HUDEP-2 (cell line): ENCODE data around the gene ACSF2.

Source experiments
- DNase-seq, 76 experiments: peaks; one replicate each; lab custom pipeline; 2025; ENCODE audit not compliant: unreplicated experiment in 76 of 76; lab: John Stamatoyannopoulos, UW

The ACSF2 gene

DNA sequence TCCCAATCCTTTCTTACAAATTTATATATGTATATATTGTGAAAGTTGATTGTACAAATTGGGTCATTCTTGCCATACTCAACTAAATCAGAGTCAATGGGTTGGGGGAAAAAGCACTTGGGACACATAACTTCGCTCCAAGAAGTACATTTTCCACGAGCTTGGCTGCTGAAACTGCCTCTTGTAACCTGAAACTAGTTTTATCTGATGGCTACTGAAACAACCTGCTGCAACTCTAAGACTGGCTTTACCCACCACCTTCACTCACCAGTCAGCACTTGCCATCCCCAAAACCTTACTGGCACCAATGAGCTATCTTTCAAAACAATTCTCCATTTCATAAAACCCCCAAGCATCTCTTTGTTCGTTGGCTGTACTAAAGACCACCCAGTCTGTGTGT is 67.7 kb downstream of the ACSF2 start:
- no peak for DNase-seq

GRCh38 chr17:50495217-50495823 is 69.3 kb downstream of the ACSF2 start:
- DNase-seq = no peak

GRCh38 chr17:50495918-50496317 is 69.9 kb downstream of the ACSF2 start:
- DNase-seq = no peak

GRCh38 chr17:50498021-50498874 is 72.2 kb downstream of the ACSF2 start:
- DNase-seq = no peak

DNA sequence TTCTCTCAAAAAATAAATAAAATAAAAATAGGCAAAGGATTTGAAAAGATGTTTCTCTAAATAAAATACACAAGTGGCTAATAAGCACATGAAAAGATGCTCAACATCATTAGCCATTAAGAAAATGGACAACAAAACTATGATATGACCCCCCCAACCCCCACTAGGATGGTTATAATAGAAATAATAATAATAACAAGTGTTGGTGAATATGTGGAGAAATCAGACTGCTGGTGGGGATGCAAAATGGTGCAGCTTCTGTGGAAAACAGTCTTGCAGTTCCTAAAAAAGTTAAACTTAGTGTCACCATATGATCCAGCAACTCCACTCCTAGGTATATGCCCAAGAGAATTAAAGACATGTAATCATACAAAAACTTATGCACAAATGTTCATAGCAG is 73.3 kb downstream of the ACSF2 start:
- no peak for DNase-seq

DNA sequence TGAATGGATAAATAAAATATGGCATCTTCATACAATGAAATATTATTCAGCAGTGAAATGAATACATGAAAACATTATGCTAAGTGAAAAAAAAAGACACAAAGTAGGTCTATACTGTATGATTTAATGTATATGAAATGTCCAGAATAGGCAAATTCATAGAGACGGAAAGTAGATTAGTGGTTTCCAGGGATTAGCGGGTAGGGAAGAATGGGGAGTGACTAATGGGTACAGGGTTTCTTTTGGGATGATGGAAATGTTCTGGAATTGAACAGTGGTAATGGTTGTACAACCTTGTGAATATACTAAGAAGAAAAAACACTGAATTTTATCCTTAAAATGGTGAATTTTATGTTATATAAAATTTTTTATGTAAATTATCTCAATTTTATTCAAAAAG is 73.7 kb downstream of the ACSF2 start:
- DNase-seq = no peak

- DNase-seq = peak in 24 of 76 experiments; percentile 2 to 37 (median 13)
Measured at GRCh38 chr17:50501054-50501453, 75.0 kb downstream of the ACSF2 start.

DNA sequence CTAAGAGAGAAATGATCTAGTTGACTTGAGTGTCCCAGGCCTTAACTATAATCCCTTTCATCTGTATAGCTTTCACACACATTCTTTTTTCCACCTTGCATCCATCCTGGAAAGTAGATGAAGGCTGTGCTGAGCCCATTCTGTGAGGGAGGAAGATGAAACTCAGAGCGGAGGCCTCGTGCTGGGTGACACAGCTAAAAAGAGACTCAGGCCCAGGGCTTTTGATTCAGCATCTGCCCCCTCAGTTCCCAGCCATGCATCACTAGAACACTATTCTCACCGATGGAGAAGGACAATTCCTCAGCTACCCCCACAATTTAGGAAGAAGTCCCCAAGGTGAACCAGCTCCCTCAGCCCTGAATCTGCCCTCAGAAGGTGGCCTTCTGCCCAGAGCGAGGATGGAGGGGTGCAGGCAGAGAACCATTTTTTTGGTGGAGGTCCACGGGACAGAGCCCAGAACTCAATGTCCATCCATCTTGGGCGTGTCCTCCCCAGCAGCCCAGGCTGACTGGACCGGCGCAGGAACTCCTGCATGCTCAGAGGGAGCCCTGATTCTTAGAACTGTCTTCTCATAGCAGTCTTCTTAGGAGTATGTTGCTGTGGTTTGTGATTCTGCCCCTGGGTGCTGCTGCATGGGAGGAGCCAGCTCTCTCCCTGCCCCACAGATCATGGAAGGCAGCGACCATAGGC is 76.4 kb downstream of the ACSF2 start:
- DNase-seq = no peak

GRCh38 chr17:50505591-50506130 is 79.6 kb downstream of the ACSF2 start:
- no peak for DNase-seq

DNA sequence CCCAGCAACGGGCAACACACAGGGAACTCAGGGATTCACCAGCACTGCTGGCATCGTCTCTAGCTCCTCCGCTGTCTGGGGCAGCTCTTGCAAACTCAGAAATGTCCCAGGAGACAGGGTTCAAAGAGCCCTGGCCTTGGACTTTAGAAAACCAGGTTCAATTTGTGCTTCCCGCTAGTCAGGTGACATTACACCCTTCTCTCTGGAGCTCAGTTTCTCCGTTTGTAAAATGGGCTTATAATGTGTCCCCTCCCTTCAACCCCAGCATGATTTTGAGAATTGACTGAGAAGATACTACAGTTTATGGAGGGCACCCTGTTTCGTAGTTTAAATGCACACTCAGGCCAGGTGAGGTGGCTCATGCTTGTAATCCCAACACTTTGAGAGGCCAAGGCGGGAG is 80.3 kb downstream of the ACSF2 start:
- no peak for DNase-seq

DNA sequence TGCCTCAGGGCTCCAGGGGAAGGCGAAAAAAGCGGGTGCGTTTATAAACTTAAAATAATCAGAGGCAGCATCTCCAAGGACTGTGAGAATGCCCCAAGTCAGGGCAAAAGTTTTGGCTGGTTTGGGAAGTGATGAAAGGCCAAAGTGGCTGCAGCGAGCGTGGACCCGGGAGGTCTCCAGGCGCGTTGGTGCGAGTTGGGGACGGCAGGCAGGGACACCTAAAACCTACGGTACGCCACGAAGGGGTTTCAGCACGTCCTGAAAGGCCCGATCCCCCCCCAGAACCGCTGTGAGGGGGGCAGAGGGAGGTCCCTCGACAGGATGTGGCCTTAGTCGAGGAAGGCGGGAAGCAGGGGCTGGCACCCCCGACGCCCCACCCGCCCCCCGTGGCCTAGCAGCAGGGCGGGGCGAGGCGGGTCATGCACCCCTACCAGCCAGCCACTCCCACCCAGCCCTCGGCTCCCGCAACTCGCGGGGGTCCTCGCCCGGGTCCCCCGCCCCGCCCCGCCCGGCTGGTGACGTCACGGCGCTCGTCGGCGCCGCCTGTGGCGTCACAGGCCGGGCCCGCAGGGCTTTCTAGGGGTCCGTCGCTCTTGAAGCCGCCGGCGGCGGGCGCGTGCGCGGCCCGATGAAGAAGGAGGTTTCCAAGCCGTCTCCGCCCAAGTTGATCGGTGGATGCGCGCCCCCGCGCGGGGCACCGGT is 82.0 kb downstream of the ACSF2 start, which contains the start of gene MYCBPAP:
Gene MYCBPAP (plus strand): TSS at position 569 of the 702 bp plus-strand sequence. CDS start 236 bp downstream, outside the sequence.
- peak in 70 of 76 experiments; percentile 12 to 81 (median 61) for DNase-seq

DNA sequence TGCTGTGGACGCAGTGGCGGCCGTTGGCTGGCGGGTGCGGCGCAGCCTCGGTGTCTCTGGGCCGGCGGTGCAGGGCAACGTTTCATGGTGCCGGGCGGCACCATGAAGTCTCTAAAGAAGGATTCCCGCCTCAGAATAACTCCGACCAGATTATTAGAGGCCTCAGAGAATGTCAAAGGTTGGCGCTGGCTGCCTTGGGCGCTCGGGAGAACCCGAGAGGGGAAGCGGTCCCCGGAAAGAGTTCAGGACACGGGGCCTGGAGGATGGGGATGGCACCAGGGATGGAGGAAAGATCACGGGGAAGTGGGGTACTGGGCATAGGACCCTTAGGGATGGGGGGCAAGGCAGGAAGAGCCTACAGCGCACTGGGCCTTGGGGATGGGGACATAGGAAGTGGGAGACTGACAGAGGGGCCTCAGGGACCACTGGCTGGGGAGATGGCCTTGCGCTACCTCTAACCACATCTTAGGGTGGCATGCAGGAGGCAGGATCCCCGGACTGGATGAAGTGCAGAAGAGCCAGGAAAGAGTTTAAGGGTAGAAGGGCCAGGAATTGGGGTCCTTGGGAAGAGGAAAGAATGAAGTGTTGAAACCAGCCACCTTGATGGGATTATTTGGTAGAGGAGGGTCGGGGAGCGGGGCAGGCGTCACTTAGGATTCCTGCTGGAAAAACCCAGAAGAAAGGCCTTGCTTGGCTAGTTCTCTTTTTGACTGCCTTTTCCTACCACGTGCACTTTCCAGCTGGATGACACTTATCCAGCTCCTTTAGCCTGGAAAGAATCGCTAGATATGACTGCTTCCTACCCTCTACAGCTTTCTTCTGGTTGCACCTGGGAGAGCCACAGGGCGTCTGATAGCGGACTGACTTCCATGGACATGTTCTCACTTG is 82.8 kb downstream of the ACSF2 start:
- DNase-seq = no peak

GRCh38 chr17:50511058-50511457 is 85.0 kb downstream of the ACSF2 start:
- no peak for DNase-seq

- no peak for DNase-seq
Measured at GRCh38 chr17:50513495-50513894, 87.5 kb downstream of the ACSF2 start.

DNA sequence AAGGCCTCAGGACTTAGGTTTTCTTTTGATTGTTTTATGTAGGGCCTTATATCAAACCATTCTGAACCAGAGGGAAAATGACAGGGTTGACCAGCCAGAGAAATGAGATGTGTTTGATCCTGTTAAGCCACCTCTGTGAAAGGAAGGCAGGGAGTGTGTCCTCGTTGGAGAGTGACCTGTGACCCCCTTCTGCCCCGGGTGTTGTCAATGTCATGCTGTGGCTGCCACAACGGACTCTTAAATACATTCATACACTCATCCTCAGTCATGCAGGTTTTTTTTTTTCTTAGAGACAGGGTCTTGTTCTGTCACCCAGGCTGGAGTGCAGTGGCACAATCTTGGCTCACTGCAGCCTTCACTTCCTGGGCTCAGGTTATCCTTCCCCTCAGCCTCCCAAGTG is 88.4 kb downstream of the ACSF2 start:
- DNase-seq = no peak

DNA sequence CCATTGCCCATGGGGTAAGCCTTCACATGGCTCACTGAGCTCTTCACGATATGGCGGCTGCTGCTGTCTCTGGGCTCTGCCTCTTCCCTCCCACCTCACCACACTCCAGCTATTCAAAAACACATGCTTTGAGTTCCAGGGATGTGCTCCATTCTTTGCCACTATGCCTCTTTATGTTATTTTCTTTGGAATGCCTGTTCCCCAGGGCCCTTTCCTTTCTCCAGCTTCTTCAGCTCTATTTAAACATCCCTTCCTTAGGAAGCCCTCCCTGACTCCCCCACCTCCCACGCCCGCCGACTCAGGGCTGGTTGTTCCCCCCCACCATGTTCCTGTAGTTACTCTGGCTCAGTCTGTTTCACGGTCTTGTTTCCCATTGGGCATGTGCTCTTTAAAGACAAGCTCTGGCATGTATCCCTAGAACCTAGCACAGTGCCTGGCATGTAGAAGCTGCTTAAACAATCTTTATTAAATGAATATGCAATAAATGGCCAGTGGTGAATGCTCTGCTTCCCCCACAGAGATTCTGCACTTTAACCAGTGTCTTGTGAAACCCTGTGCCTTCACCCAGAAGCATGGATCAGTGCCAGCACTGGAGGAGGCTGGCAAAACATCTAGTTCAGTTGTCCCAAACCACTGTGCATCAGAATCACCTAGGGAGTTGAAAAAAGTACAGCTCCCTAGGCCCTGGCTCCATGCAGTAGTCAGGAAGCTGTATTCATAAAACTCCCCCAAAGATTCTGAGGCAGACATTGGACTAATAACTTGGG is 89.1 kb downstream of the ACSF2 start:
- peak in 3 of 76 experiments; percentile 7 to 28 (median 7) for DNase-seq

- no peak for DNase-seq
Measured at GRCh38 chr17:50517011-50517410, 91.0 kb downstream of the ACSF2 start.

DNA sequence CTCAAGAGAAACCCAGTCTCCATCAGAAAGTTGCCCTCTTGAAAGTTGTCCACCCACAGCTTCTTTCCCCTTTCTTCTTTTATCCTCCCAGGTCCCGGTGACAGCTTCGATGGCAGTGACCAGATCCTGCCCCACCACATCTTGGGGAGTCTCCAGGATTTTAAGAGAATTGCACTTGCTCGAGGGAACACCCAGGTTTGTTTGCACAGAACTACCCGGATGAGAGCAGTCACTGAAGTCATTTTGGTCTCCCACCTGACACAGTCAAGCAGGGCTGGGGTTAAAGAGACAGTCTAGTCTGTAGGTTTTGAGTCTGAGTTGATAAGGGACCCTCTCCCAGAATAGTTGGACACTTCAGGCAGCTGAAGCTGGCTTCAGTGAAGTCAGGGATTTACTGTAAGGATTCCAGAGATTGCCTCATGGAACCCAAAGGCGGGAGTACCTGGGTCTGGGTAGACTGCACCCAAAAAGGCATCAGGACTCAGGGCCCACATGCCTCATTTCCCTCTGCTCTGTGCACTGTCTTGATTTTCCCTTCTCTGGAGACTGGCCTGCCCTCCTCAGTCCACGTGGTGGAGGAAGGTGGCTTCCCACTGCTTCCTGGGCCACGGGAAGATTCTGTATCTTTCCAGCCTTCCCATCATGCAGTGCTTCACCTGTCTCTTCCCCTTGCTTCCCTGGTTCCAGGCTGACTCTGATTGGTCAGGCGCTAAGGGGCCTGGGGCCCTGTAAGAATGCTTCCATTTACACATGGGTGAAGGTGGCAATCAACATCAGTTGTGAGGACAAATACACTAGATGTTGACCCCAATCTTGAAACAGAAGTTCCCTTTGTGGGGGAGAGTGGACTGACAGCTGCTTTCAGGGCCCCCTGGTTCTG is 91.7 kb downstream of the ACSF2 start:
- no peak for DNase-seq
